Lower lobe of right lung (tissue), 2 donors: ENCODE data around the gene NADK. TPM values are rescaled to one million over a fixed set of nuclear protein-coding genes. Genes with fewer than 3 reads are reported as not detected.

ENCODE experiments used
- ATAC-seq, 2 donors: fragments of 200-7000 bp; cut with Tn5 transposase; one replicate each; pipeline ENCODE4 v1.9.1; 2020 to 2022; ENCODE audit warnings: mild to moderate bottlenecking in 2 of 2, moderate library complexity in 2 of 2
- DNase-seq: peaks from one replicate; pipeline ENCODE4 v3.0.0-alpha.2; 2020
- H3K27ac ChIP-seq: fragments of 200-600 bp; one replicate; pipeline ENCODE4 v1.8.0; 2022
- H3K27me3 ChIP-seq: fragments of 200-600 bp; one replicate; pipeline ENCODE4 v1.8.0; 2022; ENCODE audit warnings: low read depth
- H3K36me3 ChIP-seq: fragments of 200-600 bp; one replicate; pipeline ENCODE4 v1.8.0; 2022; ENCODE audit warnings: mild to moderate bottlenecking
- H3K4me1 ChIP-seq: fragments of 200-600 bp; one replicate; pipeline ENCODE4 v1.8.0; 2022
- H3K4me3 ChIP-seq: fragments of 200-600 bp; one replicate; pipeline ENCODE4 v1.8.0; 2022; ENCODE audit warnings: mild to moderate bottlenecking
- H3K9me3 ChIP-seq: fragments of 200-600 bp; one replicate; pipeline ENCODE4 v1.8.0; 2022
- CTCF ChIP-seq: fragments of 200-600 bp; IDR thresholded peaks from one replicate; pipeline ENCODE4 v1.8.0; 2022; ENCODE audit warnings: antibody characterized with exemption, mild to moderate bottlenecking
- intact Hi-C: fragments of 100-400 bp; cut with DNase I; formaldehyde crosslinking; loops from one replicate; pipeline ENCODE4 v1.11.0; 2022
- total RNA-seq: library from RNA; stranded (reverse); fragmentation: NEBNext Ultra II Directional; extraction: Animal tissue kit (Norgen Biotek cat#: 25700); gene quantifications from one replicate; pipeline ENCODE4 v1.2.1, GENCODE V29; 2021
- donor health status: DM: no; HTN: yes; CAD: no; lungs with severe emphysema.

Gene NADK
- total RNA-seq, 1 donor from 2014 or later = 133 TPM

GRCh38 chr1:1770102-1770501, 8.2 kb downstream of the NADK start:
- no peak for DNase-seq

DNA sequence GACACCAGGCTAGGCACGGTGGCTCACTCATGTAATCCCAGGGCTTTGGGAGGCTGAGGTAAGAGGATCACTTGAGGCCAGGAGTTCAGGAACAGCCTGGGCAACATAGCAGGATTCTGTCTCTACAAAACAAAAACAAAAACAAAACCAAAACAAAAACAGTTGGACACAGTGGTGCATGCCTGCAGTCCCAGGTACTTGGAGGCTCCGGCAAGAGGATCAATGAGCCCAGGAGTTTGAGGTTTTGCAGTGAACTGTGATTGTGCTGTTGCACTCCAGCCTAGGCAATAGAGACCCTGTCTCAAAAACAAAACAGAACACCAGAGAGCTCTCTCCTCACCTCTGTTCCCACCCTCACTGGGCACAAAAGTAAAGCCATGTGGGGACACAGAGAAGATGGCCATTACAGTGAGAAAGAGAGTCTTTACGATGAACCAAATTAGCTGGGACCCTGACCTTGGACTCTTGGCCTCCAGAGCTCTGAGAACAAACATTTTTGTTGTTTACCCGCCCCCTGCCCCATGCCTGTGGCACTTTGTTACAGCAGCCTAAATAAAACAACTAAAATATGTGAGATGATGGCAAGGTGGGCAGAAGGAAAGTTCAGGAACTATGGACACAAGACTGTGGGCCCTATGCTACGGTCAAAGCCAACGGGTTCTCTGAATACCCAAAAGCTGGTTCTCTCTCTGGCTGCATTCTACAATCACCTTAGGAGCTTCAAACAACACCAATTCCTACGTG, 9.8 kb downstream of the NADK start:
- no peaks in the 10 kb centered on the region for H3K27me3 ChIP-seq
- DNase-seq (no peak), ATAC-seq (no peak)
- H3K4me3 ChIP-seq = no peak overlapping the region
- intact Hi-C loops = no loop called here
- H3K27ac ChIP-seq = no peak overlapping the region
- no peak for TF ChIP-seq CTCF
- peaks cover 22% of the 10 kb centered on the region for H3K4me1 ChIP-seq
- H3K9me3 ChIP-seq = peaks cover 3% of the 10 kb centered on the region
- H3K36me3 ChIP-seq = peaks cover 55% of the 10 kb centered on the region

More at GRCh38 chr1:1770102-1770501, 8.2 kb downstream of the NADK start:
- TF ChIP-seq CTCF = no peak
- no peak for ATAC-seq
- Histone ChIP-seq H3K4me3 (no peak overlapping the region), H3K9me3 (peaks cover 3% of the 10 kb centered on the region), H3K4me1 (peaks cover 17% of the 10 kb centered on the region), H3K27ac (no peak overlapping the region), H3K36me3 (peaks cover 39% of the 10 kb centered on the region), H3K27me3 (no peaks in the 10 kb centered on the region)
- intact Hi-C loops = no loop called here

DNA sequence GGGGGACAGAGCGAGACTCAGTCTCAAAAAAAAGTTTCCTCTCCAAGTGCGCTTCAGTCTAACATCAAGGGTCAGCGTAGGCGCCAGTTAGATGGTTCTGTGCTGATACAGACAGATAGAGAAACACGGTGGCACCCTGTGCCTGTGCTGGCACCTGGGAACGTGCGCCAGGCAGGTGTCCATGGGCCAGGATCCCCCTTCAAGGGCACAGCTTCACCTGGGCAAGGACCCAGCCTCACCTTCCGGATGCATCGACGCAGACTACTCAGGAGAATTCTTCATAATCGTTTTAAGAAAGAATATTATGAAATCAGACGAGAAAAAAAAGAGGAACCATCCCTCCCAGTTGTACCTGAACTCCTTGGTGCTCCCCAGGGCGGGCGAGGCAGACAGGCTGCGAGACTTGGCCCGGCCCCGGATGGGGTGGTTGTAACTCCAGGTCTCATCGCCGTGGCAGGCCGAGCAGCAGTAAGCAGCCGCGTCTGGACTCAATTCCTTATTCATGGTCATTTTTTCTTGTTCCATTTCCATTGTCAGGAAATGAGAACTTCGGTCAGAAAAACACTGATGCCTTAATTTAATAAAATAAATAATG, 13.3 kb downstream of the NADK start:
- peak; percentile 62 for DNase-seq
- Histone ChIP-seq H3K36me3 (peaks cover 72% of the 10 kb centered on the region), H3K9me3 (no peaks in the 10 kb centered on the region), H3K4me1 (peaks cover 24% of the 10 kb centered on the region), H3K4me3 (no peak overlapping the region), H3K27ac (peak overlapping the region; percentile 41), H3K27me3 (no peaks in the 10 kb centered on the region)
- TF ChIP-seq CTCF = no peak
- intact Hi-C loops = no loop called here
- ATAC-seq = no peak

DNA sequence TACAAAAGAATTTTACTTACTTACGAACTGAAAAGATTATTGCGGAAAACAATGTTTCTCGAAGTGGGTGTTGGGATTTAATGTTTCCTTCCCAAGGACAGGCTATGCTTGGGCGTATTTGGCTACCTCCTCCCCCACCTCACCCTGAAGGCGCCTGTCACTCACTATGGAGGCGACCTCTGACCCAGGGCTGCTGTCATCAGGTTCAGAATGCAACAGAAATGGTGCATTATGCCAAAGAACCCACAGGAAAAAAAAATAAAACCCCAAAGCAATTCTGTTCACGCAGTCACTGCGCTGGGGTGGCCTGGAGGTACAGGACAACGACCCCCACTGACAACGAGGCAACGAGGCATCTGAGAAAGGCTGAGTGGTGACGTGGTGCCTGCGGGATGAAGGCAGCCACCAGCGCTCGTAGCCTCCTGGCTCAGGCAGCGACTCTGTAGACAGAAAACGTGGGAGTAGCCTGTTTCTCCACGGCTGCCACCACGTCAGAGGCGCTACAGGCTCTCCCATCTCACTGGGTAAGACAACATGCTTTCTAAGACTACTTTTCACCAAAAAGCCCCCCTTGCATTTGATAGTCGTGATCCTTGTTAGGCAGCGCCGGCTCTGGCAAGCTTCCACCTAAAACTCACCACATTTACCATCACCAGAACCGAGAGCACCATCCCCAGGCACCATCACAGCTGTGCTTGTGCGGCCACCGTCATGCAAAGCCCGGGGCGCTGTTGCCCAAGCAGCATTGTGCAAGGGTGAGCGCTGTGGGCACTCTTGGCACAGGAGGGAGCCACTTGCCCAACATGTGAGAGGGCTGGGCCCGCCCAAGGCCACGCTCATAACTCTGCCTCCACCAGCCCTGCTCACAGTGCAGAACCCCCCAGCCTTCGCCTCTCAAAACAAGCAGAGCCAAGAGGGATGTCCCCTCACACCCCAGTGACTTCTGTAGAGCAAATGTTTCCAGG, 14.3 kb downstream of the NADK start:
- intact Hi-C loops = no loop called here
- peak overlapping the region; percentile 41 for H3K27ac ChIP-seq
- H3K27me3 ChIP-seq = no peaks in the 10 kb centered on the region
- H3K9me3 ChIP-seq = no peaks in the 10 kb centered on the region
- H3K36me3 ChIP-seq = peaks cover 82% of the 10 kb centered on the region
- ATAC-seq = peak; percentile 93 to 94
- H3K4me3 ChIP-seq = no peak overlapping the region
- H3K4me1 ChIP-seq = peaks cover 32% of the 10 kb centered on the region
- DNase-seq = peak; percentile 95
- peak; percentile 28 for TF ChIP-seq CTCF
